COLO829 (cell line): Measurements from ENCODE around the gene MPPED2.

Experiments
- DNase-seq: peaks from one replicate; pipeline ENCODE4 v3.0.0; 2012; ENCODE audit warnings: low spot score

The MPPED2 gene

DNA sequence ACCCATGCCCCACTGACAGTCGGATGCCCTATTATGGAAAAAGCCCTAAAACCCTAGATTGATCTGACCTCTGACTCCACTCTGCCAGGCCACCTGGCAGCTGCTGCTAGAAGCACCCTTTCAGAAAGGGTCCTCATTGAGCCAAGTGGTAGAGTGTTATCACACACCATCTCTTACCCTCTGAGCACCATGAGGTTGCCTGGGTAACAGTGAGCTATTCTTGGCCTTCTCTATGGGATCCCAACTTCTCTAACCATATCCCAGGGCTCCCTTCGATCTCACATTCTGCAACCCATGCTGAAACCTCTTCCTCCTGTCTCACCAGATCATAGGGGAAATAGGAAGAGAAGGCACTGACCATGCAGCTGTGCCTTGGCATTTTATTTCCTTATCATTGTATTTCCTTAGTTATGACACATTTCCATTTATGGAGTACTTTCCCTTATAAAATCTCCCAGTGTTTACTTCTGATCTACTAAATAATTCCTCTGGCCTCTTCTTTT, 52.7 kb downstream of the MPPED2 start:
- no peak for DNase-seq

DNA sequence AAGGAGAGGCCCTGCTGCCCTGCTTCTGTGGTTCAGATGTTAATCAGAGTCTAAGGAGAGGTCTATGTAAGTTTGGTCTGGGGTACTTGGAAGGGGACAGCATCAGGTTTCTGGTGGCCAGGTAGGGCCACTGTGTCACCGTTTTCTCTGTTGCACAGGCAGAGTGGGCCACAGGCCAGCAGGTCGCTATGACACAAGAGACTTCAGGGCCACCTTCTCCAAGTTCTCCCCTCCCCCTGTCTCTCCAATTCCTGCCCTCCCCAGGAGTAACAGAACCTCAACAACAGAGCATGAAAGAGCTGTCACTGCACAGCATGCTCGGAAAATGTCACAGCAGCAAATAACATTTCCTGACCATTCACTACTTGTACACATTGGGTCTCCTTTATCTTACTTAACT, 58.6 kb downstream of the MPPED2 start:
- no peak for DNase-seq

DNA sequence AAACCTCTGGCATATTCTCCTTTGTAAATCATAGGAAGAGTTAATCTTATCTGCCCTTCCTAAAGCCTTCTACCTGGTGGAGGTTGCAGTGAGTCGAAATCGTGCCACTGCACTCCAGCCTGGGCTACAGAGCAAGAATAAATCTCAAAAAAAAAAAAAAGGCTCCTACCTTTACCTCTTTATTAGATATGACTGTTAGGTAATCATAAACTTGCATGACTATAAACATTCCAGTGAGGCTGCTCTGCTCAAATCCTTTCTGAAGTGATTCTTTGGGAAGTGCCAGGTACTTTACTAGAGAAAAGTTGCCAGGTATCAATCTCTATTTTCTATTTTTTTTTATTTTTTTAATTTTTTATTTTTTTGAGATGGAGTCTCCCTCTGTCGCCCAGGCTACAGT, 59.6 kb downstream of the MPPED2 start:
- no peak for DNase-seq

DNA sequence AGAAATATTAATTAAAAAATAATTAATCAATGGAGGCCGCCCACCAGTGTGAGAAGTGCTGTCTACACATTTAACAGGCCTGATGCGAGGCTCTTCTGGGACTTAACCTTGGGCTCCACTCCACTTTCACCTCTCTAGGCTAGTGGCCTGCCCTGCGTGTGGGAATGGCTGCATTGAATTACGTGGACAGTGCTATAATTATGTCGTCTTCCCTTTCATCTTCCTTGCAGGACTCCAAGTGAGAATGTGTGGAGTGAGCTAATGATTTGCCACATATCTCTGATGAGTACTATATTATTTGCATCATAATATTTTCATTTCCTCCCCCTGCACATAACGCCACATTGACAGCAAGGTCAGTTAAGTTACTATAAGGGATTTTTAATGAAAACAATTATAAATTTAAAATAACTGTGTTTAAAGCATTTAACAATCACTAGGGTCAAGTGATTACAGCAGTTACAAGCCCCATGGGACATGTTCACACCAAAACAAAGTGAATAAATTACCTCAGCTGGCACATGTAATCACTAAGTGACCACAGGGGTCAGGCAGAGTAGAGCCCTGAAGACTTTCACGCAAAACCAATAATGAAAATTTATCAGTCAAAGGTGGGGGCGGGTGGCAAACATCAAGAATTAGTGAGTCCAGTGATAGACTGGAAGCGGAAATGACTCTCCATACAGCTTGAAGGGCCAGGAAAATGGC, 63.5 kb downstream of the MPPED2 start:
- DNase-seq: no peak

DNA sequence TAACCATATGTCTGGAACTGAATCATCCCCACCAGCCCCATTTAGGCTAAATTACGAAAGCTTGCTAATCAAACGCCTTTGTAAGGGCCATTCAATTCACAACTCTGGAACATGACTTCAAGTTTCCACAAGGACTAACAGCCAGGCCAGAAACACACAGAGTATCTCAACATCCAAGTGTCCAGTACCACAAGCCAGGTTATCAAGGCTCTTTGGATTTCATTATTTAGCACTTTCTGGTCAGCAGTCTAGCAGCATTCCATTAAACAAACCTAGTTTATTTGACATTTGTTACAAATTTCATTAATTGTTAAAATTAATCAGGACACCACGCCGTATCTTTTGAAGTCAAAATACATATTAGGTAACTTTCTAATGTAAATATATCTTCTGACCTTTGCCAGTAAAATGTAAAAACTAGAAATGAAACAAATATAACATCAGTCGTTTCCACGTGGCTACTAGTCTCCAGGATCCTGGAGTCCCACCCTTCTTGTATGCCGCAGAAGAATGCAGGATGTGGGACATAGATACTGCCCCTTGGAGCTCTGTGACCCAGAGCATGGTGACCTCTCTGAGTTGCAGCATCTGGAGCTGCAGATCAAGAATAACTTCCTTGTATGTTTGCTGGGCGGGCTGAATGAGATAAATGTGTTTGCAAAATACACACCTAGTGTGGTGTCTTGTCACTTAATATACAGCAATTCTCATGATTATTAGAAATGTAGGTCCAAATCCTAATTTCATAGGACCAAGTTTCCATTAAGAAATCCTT, 64.7 kb downstream of the MPPED2 start:
- no peak for DNase-seq

DNA sequence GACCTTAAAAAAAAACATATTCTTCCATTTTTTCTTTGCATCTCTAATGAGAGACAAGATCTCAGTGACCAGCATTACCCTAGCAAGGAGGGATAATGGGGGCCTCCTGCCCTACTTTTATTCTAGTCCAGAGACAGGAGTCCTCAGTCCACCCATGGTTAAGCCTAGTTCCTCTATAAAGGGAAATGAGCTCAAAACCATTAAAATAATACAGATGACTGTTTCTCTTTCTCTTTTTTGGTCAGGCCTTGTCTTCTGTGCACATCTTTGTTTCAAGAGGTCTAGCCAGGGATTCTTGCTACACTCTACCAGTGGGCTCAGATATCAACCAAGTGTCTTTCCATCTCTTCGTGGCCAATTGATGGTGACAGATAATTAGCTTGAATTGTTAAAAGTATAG, 73.1 kb downstream of the MPPED2 start:
- no peak for DNase-seq

DNA sequence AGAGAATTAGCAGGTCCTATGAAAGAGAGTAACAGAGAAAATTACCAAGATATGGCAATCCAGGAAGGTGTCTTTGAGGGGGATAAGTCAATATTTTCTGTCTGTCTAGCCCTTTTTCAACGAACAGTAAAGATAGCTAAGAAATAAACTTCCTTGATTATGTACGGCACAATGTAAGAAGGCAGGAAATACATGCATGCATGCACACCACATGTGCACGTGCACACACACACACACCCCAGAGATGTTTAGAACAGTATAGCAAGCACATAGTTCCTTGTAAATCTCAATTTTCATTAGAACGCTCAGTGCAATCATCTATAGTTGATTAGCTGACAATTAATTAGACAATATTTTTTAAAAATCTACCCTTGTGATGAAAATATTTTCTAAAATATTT, 74.7 kb downstream of the MPPED2 start:
- DNase-seq: no peak

DNA sequence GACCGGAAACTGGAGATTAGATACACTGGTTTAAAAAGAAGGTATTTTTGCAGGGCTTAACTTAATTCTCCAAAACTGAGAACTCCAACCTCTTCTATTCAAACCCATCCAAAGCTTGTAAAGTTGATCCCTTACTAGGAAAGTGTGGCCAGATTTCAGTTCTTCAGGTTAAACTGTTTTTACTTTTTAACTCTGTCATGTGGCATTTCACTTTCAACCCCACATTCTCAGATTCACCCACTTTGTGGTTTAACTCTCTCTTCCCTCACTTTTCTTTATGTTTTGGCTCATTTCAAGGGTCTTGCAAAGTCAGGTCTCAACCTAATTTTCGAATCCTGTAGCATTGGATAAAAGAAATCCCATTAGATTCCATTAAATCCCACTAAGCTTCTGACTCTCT, 75.4 kb downstream of the MPPED2 start:
- no peak for DNase-seq

DNA sequence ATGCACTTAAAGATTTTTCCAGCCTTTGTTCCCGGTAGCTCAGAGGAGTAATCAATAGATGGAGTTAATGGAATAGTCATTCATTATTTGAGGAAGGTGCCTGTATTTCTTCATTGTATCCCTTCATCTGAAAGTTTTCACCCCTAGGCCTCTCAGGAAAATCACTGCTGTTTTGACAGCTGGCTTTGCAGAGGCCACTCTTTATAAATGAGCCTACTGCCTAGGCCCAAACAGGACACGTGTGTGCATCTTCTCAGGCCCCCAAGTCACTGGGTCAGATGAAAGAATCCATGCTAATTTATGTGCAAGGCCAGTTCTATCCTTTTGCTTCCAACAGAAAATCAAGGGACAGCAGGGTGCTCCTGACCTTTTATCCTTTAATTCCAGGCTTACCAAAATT, 76.8 kb downstream of the MPPED2 start:
- no peak for DNase-seq

DNA sequence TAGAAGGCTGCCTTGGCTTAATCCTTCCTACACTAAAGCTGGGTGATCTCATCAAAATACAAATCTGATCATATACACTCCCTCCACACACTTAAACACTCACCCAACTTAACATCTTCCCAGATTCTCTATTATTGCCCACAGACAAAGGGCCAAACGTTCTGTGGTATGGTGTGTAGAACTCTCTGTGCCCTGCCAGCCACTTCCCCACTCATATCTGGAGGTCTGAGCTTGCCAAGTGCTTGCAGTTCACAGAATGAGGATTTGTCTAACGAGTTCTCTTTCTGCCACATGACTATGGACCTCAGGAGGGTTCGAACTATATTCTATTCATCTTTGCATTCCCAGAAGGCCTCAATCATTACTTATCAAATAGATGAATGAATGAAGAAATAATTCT, 77.6 kb downstream of the MPPED2 start:
- no peak for DNase-seq

DNA sequence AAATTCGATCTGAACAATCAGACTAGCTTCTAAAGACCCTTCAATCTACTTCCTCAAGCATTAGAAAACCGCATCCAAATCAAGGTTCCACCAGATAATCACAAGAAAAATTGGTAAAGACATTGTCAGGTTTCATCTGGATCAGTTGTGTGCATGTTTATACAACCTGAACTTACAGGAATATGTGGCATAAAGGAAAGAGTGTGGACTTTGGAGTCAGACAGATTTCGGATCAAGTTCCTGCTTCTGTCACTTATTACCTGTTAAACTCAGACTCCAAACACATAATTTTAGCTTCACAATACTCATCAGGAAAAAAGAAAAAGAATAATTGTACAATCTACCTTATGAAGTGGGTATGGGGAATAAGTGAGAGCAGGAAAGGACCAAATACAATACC, 80.5 kb downstream of the MPPED2 start:
- no peak for DNase-seq

DNA sequence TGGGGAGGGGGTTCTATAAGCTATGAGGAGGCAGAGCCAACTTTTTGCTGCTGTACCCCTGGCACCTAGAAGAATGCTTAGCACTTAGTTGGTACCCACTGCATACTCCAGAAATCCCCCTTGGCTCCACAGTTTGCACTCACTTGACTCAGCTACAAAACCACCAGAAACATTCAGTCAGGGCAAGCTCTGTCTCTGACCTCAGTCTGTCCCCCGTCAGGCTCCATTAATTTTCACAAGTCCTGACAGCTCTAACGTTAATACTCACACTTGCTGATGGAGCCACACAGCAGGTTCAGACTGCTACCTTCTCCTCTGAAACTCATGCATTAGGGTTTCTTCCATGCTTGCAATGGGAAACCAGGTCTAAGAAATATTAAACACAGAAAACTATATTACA, 81.7 kb downstream of the MPPED2 start:
- no peak for DNase-seq

DNA sequence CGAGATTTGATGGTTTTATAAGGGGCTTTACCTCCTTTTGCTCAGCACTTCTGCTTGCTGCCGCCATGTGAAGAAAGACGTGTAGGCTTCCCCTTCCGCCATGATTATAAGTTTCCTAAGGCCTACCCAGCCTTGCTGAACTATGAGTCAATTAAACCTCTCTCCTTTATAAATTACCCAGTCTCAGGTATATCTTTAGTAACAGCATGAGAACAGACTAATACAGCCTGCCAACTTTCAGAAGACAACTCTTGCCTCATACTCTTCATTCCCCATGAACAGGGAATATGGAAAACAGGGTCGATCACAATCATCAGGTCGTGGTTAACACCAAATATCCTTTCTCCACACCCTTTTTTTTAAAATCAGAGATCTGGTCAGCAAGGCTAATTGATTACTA, 83.0 kb downstream of the MPPED2 start:
- no peak for DNase-seq

DNA sequence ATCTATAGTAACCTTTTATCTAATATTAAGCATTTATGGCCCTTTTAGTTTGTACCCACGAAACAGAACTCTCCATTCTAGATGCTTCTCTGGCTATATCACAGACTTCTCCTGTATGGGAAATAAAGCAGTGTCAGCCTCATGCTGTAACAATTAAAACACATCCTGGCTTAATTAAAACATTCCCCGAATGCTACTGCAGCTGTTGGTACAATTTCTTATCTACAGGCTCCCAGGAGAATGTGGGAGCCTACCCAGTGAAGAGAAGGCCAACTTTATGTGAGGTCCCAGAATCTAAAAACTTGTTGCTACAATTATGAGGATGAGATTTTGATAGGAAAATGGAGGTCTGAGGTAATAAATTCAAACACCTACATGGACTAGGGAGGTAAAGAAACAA, 83.8 kb downstream of the MPPED2 start:
- no peak for DNase-seq

DNA sequence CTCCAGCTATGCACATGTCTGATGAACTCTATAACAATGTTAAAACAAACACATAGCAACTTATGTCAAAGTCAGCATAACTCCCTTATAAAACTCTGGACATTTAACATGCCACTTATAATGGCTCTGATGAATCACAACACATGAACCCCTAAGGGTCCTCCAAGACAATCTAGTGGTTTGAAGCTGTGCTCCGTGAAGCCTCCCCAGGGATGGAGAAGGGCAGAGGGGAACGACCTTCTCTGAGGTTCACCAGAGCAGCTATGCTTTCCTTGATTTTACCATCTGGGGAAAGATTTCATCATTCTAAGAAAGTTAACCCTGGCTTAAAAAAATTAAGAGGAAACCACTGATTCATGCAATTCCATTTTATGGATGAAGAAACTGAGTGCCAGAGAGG, 84.4 kb downstream of the MPPED2 start:
- DNase-seq: no peak

DNA sequence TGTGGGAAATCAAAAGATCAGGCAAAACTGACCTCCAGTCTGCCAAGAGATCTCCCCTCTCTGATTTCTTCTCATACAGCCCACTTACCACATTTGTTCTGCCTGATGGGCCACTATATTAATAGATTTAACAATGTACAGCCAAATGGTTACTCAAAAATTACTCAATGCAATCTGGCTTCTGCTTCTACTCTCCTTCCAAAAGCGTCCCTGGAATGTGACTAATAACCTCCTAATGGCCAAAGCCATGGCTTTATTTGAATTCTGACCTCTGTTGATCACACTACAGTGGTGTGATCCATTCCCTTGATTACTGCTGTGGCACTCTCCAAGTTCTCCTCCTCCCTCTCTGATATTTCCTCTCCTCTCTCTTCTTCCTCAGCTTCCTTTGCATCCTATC, 86.2 kb downstream of the MPPED2 start:
- no peak for DNase-seq

DNA sequence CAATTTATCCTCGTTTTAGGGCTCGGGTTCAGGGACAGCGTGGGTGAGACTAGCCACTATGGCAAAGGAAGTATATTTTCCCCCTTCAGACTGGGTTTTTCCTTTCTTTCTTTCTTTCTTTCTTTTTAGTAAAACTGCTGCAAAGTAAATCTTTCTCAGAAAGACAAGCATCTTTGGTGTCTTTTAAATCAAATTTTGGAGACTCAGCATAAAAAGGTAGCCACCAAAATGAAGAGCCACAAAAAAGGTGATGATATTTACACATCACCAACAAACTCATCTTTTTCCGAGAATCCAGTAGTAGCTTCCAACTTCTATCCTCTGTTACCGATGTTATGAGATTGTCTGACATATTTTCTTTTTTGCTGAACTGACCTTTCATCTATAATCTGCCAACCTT, 88.6 kb downstream of the MPPED2 start:
- DNase-seq: no peak

DNA sequence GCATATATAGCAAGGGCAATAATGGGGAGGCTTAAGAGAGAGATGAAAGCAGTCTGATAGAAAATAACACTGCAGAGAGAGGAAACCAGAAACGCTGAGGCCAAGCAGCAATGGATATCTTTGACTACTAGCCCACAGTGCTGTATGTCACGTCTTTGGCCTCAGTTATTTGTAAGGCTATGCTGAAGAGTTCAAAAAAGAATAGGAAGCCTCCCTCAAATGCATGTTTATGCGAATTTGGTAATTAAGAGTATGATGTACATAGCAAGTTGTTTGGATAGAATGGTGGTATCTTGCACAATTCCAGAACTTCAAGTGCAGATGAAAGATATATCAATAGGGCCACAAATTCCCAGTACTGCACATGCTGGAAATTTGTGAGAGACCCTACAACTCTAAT, 89.2 kb downstream of the MPPED2 start:
- no peak for DNase-seq

DNA sequence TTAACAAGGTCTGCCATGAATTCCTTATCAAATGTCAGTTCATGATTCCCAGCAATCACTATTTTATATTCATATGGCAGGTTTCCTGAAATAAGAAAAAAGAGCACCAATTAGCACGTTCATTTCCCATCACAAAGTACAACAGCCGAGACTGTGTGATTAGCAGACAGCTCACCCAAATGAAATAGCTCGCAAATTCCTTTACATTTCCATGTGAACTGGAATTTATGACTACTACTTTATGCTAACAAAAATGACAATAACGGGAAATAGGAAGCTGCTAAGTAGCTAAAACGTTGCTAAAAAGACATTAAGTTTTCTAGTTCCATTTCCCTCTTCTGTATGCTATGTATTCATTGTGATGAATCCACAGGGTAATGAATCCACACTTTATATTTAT, 90.7 kb downstream of the MPPED2 start:
- no peak for DNase-seq

DNA sequence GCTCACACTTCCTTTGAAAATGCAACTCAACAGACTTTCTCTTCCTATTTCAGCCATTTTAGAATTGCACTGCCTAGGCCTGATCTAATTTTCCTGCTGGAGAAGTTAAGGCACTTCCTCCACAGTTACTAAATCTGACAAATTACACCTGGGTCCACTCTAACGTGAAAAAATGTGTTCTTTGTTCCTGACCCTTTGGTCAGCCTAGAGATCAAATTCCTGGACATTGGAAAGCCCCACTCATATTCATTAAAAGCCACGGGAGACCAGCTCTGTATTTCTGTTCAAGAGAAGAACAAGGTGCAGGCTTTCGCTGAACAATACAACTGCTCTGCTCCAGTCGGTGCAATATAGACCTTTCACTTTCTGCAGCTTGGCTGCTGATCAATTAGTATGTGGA, 96.6 kb downstream of the MPPED2 start:
- DNase-seq: no peak

DNA sequence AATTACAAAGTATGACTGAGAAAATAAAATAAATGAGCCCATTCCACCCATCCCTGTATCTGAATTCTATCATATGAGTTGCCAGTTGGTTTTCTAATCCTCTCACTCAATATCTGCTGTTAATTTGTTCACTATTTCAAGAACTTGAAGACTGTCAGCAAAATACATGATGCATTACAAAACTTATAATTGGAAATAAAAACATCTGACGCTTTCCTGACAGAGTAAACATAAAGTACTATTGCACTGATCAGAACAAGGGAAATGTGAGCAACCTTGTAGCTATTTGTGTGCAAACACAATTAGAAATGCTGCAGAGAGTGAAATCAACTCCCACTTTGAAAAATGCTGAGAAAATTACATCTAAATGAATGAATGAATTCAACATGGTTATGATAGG, 97.1 kb downstream of the MPPED2 start:
- DNase-seq: no peak

DNA sequence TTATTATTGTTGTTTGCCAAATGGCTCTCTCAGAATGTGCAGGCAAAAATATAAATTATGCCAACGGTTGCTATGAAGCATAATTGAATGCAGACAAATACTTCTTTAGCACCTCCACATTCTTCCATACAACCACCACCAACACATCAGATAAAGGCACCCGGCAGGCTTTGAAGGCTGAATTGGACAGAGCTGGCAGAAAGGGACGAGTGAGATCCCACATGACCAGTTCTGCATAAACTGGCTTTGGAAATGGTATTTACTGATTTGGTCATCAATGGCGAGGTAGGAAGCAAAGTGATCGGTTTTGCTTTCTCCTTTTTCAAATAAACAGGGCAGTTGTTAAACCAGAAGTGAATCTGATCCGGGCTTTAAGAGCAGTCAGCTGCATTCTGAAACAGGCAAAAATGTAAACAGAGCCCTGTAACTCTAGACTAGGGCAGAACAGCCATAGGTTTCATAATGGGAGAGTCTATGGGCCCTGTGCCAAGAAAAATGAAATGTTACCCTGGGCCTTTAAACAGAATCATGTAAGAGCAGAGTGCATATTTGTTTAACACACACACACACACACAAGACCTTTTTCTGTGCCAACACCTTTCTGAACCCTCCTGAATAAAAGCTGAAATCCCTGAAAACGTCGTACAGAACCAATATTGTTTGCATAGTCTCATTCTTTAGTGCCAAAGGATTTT, 97.7 kb downstream of the MPPED2 start:
- no peak for DNase-seq

DNA sequence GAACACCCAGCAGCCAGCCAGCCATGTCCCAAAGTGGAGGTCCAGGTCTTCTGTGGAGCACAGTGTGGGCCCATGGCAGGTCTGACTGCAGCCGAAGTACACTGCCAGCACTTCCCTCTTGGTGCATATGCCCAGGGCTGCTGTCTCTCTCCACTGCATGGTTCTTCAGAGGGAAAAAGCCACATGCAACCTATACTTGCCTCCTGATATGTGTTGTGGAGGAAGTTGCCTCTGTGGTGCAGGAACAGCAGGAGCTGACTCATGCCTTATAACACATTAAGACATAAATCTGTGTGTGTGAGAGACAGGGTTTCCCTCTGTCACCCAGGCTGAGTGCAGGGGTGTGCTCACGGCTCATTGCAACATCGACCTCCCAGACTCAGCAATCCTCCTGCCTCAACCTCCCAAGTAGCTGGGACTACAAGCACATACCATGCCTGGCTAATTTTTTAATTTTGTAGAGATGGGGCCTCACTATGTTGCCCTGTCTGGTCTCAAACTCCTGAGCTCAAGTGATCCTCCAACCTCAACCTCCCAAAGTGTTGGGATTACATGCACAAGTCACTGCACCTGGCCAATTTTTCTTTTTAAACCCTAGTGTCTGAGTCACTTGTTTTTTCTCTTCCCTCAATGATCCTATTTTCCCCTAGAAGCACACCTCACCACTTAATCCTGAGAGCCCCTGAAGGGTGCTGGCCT, 98.8 kb downstream of the MPPED2 start:
- DNase-seq: no peak
